Activated CD4-positive, CD25-positive, alpha-beta regulatory T cell treated with anti-CD3 and anti-CD28 coated beads, Interleukin-2, amount 50 U/mL, for 16 hours (primary cell): ENCODE results near the gene TDG.
"Not testable (repeated sequence)": the region's sequence is repeated elsewhere in the genome, so short reads cannot be mapped to it uniquely, and the experiment has no call there.

Experiments used
- DNase-seq: peaks from one replicate; pipeline ENCODE4 v3.0.0-alpha.2; 2020; ENCODE audit warnings: low read depth, low spot score

The TDG gene

GRCh38 chr12:103960616-103961227 lies 5.0 kb upstream of the TDG start:
- no peak for DNase-seq

- DNase-seq, result no peak
Measured at GRCh38 chr12:103962493-103962892, 3.2 kb upstream of the TDG start.

- no peak for DNase-seq
Measured at GRCh38 chr12:103964805-103965204, 867 bp upstream of the TDG start.

- no peak for DNase-seq
Measured at GRCh38 chr12:103965255-103965589, 450 bp upstream of the TDG start.

- DNase-seq, result no peak
Measured at GRCh38 chr12:103966736-103967135, 1.1 kb downstream of the TDG start.

- no peak for DNase-seq
Measured at GRCh38 chr12:103969391-103969790, 3.7 kb downstream of the TDG start.

GRCh38 chr12:103973909-103974308 lies 8.2 kb downstream of the TDG start:
- DNase-seq, result no peak

GRCh38 chr12:103975368-103975767 lies 9.7 kb downstream of the TDG start:
- no peak for DNase-seq

- no peak for DNase-seq
Measured at GRCh38 chr12:103978384-103978982, 12.8 kb downstream of the TDG start.

- no peak for DNase-seq
Measured at GRCh38 chr12:103986829-103987228, 21.2 kb downstream of the TDG start.

GRCh38 chr12:103994235-103994634 lies 28.6 kb downstream of the TDG start:
- DNase-seq, result no peak

- no peak for DNase-seq
Measured at GRCh38 chr12:103996595-103996994, 30.9 kb downstream of the TDG start.

GRCh38 chr12:103997286-103997900 lies 31.7 kb downstream of the TDG start:
- no peak for DNase-seq

- no peak for DNase-seq
Measured at GRCh38 chr12:103998976-103999375, 33.3 kb downstream of the TDG start.

GRCh38 chr12:104000807-104001434 lies 35.2 kb downstream of the TDG start:
- no peak for DNase-seq

- DNase-seq, result no peak
Measured at GRCh38 chr12:104002686-104003085, 37.0 kb downstream of the TDG start.

GRCh38 chr12:104003596-104003995 lies 37.9 kb downstream of the TDG start:
- DNase-seq, result no peak

GRCh38 chr12:104006929-104007328 lies 41.3 kb downstream of the TDG start:
- no peak for DNase-seq

GRCh38 chr12:104010121-104010520 lies 44.4 kb downstream of the TDG start:
- DNase-seq, result no peak

GRCh38 chr12:104010606-104011169 lies 45.0 kb downstream of the TDG start:
- no peak for DNase-seq

- no peak for DNase-seq
Measured at GRCh38 chr12:104011253-104011652, 45.6 kb downstream of the TDG start.

GRCh38 chr12:104012331-104012730 lies 46.7 kb downstream of the TDG start:
- DNase-seq, result no peak

- DNase-seq, result not testable (repeated sequence)
Measured at GRCh38 chr12:104021862-104022261, 56.2 kb downstream of the TDG start.
